HG03103 (cell line): ENCODE results near the gene AOPEP.

Source experiments
- ATAC-seq: cut with Tn5 transposase; IDR thresholded peaks from one replicate; pipeline ENCODE4 v1.9.1; 2021; ENCODE audit warnings: low read depth; ENCODE audit not compliant: unreplicated experiment

Gene AOPEP

GRCh38 chr9:94726495-94727191 is at the start of gene AOPEP:
Gene AOPEP, plus strand, starts transcription at chr9:94726699. Its CDS starts 33,085 bp downstream, at chr9:94759784.
- peak; percentile 97 for ATAC-seq

- ATAC-seq, result no peak
These were observed 48.6 kb upstream of the AOPEP start for GRCh38 chr9:94677929-94678328.

- ATAC-seq, result no peak
These were observed 46.9 kb upstream of the AOPEP start for GRCh38 chr9:94679587-94679986.

GRCh38 chr9:94680020-94680419 is 46.5 kb upstream of the AOPEP start:
- no peak for ATAC-seq

- ATAC-seq, result no peak
These were observed 45.9 kb upstream of the AOPEP start for GRCh38 chr9:94680621-94681020.

- ATAC-seq, result peak; percentile 71
These were observed 45.0 kb upstream of the AOPEP start for GRCh38 chr9:94681508-94681907.

- no peak for ATAC-seq
These were observed 41.1 kb upstream of the AOPEP start for GRCh38 chr9:94685359-94685758.

GRCh38 chr9:94687451-94687850 is 39.0 kb upstream of the AOPEP start:
- ATAC-seq, result no peak

- no peak for ATAC-seq
These were observed 36.2 kb upstream of the AOPEP start for GRCh38 chr9:94690344-94690743.

GRCh38 chr9:94692601-94693000 is 33.9 kb upstream of the AOPEP start:
- no peak for ATAC-seq

GRCh38 chr9:94693485-94694204 is 32.9 kb upstream of the AOPEP start:
- no peak for ATAC-seq

- no peak for ATAC-seq
These were observed 30.0 kb upstream of the AOPEP start for GRCh38 chr9:94696545-94696944.

GRCh38 chr9:94697972-94698581 is 28.4 kb upstream of the AOPEP start:
- ATAC-seq, result no peak

GRCh38 chr9:94699715-94700373 is 26.7 kb upstream of the AOPEP start:
- ATAC-seq, result no peak

GRCh38 chr9:94700445-94700844 is 26.1 kb upstream of the AOPEP start:
- no peak for ATAC-seq

GRCh38 chr9:94703488-94704140 is 22.9 kb upstream of the AOPEP start:
- ATAC-seq, result no peak

GRCh38 chr9:94705162-94705702 is 21.3 kb upstream of the AOPEP start:
- ATAC-seq, result no peak

GRCh38 chr9:94706922-94707321 is 19.6 kb upstream of the AOPEP start:
- no peak for ATAC-seq

GRCh38 chr9:94713436-94714215 is 12.9 kb upstream of the AOPEP start:
- no peak for ATAC-seq

GRCh38 chr9:94714494-94714893 is 12.0 kb upstream of the AOPEP start:
- ATAC-seq, result no peak
